ENCODE data around the gene GLG1. TPM values are rescaled to one million over a fixed set of nuclear protein-coding genes. Genes with fewer than 3 reads are reported as not detected.
"Not testable (repeated sequence)": the region's sequence is repeated elsewhere in the genome, so short reads cannot be mapped to it uniquely, and the experiment has no call there.

Gene GLG1
- total RNA-seq, 2 donors from 2014 or later: 96.9 to 98.3 TPM

- H3K9me3 ChIP-seq: no peaks in the 10 kb centered on the region
- peaks cover 7% of the 10 kb centered on the region for H3K4me1 ChIP-seq
- H3K9ac ChIP-seq (ENCODE audit: low read depth in 2 of 2, low read length in 2 of 2): peak overlapping the region in 1 of 2 donors; percentile 6
- no peak for DNase-seq
- intact Hi-C loops (cut with DNase I): no loop called here
- peaks cover 12% of the 10 kb centered on the region for H3K36me3 ChIP-seq
- TF ChIP-seq CTCF (IDR thresholded peaks at IDR 0.05): no peak
- no peaks in the 10 kb centered on the region for H3K27me3 ChIP-seq
- no peak overlapping the region for H3K4me3 ChIP-seq
- H3K27ac ChIP-seq: peak overlapping the region; percentile 84
Observed at GRCh38 chr16:74449470-74449869, 157.4 kb downstream of the GLG1 start.

- no peaks in the 10 kb centered on the region for H3K9me3 ChIP-seq
- peak overlapping the region; percentile 84 for H3K27ac ChIP-seq
- H3K27me3 ChIP-seq: no peaks in the 10 kb centered on the region
- no peak for TF ChIP-seq CTCF (IDR thresholded peaks at IDR 0.05)
- peaks cover 12% of the 10 kb centered on the region for H3K36me3 ChIP-seq
- peak; percentile 75 for DNase-seq
- intact Hi-C loops (cut with DNase I): no loop called here
- H3K4me3 ChIP-seq: no peak overlapping the region
- peaks cover 7% of the 10 kb centered on the region for H3K4me1 ChIP-seq
- H3K9ac ChIP-seq (ENCODE audit: low read depth in 2 of 2, low read length in 2 of 2): peak overlapping the region in 1 of 2 donors; percentile 6
Observed at GRCh38 chr16:74448990-74449389, 157.9 kb downstream of the GLG1 start.

- Histone ChIP-seq H3K36me3 (peaks cover 7% of the 10 kb centered on the region), H3K9ac (ENCODE audit: low read depth in 2 of 2, low read length in 2 of 2) (no peak overlapping the region), H3K27ac (no peak overlapping the region), H3K4me3 (no peak overlapping the region), H3K9me3 (no peaks in the 10 kb centered on the region), H3K4me1 (peaks cover 7% of the 10 kb centered on the region), H3K27me3 (no peaks in the 10 kb centered on the region)
- intact Hi-C loops (cut with DNase I): no loop called here
- no peak for DNase-seq
- TF ChIP-seq CTCF (IDR thresholded peaks at IDR 0.05): no peak
Observed at GRCh38 chr16:74447578-74447977, 159.3 kb downstream of the GLG1 start.

- Histone ChIP-seq H3K27me3 (no peaks in the 10 kb centered on the region), H3K36me3 (peaks cover under 1% of the 10 kb centered on the region), H3K27ac (no peak overlapping the region), H3K9me3 (no peaks in the 10 kb centered on the region), H3K4me3 (no peak overlapping the region), H3K9ac (ENCODE audit: low read depth in 2 of 2, low read length in 2 of 2) (no peak overlapping the region), H3K4me1 (peaks cover 7% of the 10 kb centered on the region)
- no peak for TF ChIP-seq CTCF (IDR thresholded peaks at IDR 0.05)
- intact Hi-C loops (cut with DNase I): no loop called here
- DNase-seq: no peak
Observed at GRCh38 chr16:74446866-74447265, 160.0 kb downstream of the GLG1 start.

- H3K4me3 ChIP-seq; intact Hi-C loops (cut with DNase I); H3K27ac ChIP-seq; H3K4me1 ChIP-seq; DNase-seq; H3K9me3 ChIP-seq; H3K9ac ChIP-seq (ENCODE audit: low read depth in 2 of 2, low read length in 2 of 2); H3K27me3 ChIP-seq; H3K36me3 ChIP-seq: not testable (repeated sequence)
Observed at GRCh38 chr16:74443624-74444346, 163.1 kb downstream of the GLG1 start.

GRCh38 chr16:74439685-74440084, 167.2 kb downstream of the GLG1 start:
- Histone ChIP-seq H3K36me3 (no peaks in the 10 kb centered on the region), H3K27ac (no peak overlapping the region), H3K27me3 (no peaks in the 10 kb centered on the region), H3K4me3 (no peak overlapping the region), H3K9me3 (no peaks in the 10 kb centered on the region), H3K9ac (ENCODE audit: low read depth in 2 of 2, low read length in 2 of 2) (no peak overlapping the region), H3K4me1 (no peaks in the 10 kb centered on the region)
- TF ChIP-seq CTCF (IDR thresholded peaks at IDR 0.05): no peak
- intact Hi-C loops (cut with DNase I): no loop called here
- DNase-seq: no peak
